CD4-positive, alpha-beta T cell treated with Interleukin-15 for 1 hour (primary cell): ENCODE measurements around the gene SPATA4.

ENCODE experiments used
- DNase-seq: peaks from one replicate; pipeline ENCODE4 v3.0.0-alpha.2; 2020

SPATA4 gene

DNA sequence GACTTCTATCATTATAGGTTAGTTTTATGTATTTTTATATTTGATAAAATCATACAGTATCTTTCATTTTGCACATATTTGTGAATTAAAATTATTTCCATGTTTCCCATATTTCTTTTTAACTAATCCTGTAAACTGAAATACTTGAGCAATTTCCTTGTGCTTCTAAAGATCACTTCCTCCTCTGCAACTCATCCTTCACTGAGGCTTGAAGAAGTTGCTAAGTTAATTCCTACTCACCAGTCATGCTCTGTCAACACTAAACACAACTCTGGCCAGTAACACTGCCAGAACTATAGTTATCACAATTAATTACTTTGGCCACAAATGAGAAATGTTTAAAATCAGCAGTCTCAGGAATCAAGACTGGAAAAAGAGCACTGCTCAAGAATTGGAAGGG lies 6.7 kb downstream of the SPATA4 start:
- DNase-seq: no peak

DNA sequence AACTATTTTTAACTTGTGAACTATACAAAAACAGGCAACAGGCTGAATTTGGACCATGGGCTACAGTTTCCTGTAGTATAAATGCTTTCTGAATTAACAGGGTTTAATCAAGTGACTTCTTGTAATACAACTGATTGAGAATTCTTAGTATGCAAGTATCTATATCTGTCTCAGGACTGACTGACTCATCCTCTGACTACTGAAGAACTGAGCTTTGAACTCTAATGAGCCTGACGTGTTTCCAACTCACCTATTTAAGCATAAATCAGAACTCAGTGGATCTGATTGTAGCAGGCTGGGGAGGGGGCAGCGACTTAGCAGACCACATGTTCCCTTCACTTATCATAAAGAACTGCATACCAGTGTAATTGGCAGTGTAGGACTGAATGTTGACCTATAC lies 7.8 kb downstream of the SPATA4 start:
- no peak for DNase-seq

DNA sequence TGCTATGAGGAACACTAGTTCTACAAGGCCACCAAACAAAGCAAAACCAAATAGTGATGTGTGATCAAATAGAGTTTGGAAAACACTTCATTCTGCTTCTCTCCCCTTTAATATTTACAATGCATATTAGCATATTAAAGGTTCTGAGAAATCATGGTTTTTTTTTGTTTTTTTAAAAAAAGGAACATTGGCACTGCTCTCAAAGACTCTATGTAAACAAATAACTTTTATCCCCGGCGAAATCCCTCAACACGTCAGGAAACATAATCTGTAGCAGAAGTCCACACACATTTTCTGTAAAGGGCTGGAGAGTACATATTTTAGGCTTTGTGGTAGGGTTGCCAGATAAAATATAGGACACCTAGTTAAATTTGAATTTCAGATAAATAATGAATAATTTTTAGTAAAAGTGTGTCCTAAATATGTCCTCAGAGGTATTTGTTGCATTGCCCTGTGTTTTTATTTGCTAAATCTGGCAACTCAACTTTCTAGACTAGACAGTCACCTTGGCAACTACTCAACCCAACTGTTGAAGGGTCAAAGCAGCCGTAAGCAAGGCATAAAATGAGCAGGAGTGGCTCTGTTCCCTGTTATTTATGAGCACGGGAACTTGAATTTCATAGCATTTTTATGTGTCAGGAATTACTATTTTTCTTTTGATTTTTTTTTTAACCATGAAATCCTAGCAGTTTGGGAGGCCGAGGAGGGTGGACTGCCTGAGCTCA lies 8.6 kb downstream of the SPATA4 start:
- DNase-seq: no peak

DNA sequence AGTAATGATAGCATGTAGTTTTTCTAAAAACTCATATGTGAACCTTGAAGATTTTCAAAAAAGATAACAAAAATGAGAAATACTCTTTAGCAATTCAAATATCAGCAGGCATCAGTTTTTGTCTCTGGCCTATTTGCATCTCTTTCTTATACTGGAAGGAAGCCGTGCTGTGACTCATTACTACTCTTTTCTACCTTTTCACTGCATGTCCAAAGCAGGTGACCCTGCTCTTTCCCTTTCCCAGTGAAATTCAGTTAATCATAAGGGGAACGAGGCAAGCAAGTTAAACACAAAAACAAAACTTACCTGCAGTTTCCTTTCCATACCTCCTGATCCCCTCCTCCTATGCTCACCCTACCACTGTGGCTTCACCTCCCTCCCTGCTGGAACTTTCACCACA lies 9.3 kb downstream of the SPATA4 start:
- DNase-seq: no peak

DNA sequence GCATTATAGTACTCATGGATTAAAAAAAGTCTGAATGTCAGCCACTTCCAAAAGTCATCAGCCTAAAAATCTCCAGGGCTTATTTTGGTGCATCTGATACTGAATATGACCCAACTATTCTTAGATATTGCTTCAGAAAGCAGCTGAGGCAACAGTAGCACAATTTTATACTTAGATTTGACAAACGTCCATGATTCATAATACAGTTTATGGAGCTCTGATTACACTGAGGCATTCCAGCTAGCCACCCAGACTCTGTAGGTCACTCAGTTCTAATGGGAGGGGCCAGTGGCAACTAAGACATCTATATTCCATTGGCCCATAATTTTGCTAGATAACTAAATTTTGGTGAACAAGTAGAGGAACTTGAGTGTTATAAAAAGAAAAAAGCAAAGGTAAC lies 10.3 kb downstream of the SPATA4 start:
- DNase-seq: no peak

DNA sequence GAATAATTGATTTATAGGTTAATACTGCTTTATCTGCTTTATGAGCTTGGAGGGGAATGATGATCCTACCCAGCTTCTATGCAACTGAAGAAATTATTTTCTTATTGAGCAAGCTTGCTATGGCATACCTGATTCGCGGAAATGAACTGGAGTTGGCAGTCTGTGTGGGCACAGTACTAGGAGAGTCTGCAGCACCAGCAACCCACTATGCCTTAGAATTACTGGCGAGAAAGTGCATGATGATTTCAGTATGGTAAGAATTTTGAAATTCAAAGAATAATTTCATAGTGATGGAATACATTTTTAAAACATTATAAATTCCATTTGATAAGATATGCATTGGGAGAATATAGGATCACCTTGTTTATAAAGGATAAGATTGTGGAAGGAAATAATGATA lies 32.3 kb downstream of the SPATA4 start:
- no peak for DNase-seq

DNA sequence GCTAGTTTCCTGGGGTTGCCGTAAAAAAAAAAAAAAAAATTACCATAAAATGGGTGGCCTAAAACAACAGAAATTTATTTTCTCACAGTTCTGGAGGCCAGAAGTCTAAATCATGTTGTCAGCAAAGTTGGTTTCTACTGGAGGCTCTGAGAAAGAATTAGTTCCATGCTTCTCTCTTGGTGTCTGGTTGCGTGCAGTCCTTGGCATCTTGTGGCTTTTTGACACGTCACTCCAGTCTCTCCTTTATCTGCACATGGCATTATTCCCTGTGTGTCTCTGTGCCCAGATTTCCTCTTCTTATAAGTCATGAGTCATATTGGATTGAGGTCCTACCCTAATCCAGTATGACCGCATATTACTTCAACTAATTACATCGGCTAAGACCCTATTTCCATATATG lies 38.7 kb downstream of the SPATA4 start:
- no peak for DNase-seq

DNA sequence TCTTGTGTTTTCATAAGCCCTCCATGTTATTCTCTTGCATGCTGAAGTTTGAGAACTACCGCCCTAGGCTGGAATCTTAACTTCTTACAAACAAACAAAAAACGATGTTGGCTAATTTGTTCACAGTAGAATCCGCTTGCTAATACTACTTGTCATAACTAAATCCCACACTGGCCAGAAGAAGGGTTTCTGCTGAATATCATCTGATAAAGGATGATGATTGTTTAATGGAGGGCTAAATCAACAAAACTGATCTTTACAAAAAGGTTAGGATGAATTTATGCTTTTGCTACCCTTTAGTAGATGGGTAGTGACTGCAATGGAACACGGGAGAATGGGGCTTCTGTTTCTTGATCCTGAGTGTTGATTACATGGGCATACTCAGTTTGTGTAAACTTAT lies 42.3 kb downstream of the SPATA4 start:
- no peak for DNase-seq

DNA sequence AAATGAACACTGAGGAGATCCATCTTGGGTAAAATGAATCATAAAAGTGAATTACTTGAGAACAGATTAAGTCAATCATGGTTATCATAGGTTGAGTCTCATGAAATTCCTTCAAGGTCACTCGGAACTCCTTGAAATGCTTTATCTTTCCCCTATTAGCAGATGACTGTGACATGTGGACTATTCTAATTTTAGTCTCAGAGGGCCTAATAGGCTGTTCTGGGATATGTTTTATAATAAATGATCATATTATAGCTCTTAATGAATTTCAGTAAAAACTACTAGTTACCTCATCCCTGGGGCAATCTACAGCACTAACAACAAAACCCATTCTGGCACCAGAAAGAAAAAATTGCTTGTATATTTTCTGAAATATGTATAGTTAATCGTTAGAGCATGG lies 44.7 kb downstream of the SPATA4 start:
- DNase-seq: no peak

DNA sequence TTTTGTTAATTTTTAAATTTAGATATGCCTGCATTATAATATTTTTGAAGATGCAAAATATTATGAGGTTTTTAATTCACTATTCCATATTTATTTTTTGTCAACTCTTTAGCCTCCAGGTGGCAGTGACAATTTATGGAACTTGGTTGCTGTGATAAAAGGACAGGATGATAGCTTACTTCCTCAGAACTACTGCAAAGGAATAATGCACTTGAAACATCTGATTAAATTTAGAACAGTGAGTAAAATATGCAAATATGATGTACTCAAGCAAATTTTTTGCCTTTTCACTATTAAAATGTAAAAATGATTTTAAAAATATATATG lies 45.1 kb downstream of the SPATA4 start:
- no peak for DNase-seq

DNA sequence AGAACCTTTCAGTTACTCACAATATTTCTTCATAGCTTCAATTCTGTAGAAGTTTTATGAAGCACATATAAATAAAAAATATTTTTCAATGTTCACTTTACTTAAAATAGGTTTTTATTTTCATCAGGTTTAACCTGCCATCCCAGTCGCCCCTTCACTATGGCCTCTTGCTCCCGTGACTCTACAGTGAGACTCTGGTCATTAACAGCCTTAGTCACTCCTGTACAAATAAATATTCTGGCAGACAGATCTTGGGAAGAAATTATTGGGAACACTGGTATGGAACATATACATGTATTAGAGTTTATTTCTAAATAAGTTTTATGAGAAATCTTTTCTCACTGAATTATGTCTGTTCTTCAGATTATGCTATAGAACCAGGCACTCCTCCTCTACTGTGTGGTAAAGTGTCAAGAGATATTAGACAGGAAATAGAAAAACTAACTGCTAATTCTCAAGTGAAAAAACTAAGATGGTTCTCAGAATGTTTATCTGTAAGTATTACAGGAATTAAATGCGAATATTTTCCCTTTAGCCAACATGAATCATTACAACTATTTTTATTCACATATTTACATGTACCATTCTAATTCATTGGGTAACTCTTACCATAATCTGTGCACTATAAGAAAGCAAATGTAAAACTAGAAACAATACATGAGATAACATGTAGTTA lies 45.6 kb downstream of the SPATA4 start:
- no peak for DNase-seq

DNA sequence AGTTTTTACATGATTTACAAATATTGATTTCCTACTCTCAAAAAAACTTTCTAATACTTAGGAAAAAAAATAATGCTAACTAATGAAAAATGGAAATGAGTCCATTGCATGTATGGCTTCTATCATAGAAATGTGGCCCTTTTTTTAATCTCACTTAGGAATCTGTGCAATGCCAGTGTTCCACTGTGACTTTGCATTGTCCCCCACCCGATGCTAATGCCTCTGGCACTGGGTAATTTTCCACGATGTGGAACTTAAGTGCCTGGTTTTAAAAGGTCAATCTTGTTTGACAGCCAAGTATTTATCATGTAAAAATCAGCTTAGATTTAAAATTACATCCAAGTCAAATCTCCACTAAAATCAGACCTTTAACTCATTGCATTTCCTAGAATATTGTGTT lies 53.1 kb downstream of the SPATA4 start:
- no peak for DNase-seq

DNA sequence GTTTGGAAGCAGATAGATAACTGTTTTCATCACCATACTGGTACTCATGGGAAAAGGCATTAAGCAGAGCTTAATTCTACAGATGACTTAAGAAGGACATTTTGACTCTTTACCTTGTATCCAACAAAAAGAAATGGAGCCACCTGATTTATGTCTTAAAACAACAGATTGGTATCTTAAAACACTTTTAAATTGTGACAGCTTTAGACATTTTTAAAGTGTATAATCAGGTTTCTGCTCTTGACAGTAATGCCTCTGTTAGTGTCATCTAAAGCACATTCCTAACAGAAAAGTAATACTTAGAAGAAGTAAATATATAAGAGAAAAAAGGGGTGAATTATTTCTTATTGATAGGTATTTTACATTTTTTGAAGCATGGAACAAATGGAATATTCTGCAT lies 55.9 kb downstream of the SPATA4 start:
- DNase-seq: no peak

DNA sequence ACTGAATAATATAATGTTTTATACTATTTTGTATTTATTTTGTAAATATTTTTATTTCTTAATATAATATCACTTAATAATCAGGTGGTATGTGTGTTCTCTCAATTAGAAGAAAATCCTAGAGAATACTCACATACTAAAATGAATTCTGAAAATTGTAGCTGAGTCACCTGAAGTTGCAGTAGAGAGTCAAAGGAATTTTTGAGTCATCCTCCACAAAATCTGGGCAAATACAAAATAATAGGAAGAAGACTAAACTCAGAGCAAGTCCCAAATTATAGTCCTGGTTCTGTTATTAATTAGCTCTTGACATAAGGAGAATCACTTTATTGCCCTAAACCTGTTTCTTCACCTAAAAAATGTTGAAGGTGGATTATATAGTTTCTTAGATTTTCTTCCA lies 57.8 kb downstream of the SPATA4 start:
- no peak for DNase-seq

DNA sequence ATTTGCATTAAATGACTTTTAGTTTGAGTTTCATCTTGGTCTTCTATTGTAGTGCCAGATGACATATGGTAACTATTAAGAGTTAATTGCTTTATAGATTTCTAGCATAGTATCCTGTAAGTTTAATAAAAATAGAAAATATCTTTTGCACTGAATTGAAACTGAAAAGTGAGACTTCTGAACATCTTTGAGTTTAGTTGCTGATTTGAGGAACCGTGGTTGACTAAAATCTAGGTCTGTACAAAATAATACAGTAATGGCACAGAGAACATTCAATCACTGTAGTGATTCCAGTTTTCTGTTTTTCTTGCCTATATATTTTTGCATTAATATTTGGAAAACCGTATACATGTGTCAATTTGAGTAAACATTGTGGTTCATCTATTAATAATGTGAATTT lies 60.7 kb downstream of the SPATA4 start:
- DNase-seq: no peak
